HEK293T (cell line): ENCODE results near the gene RNASE11.

Source experiments
- CTCF ChIA-PET: fragments of 350-600 bp; formaldehyde crosslinking; extraction: SDS; loops from one replicate; lab custom pipeline; 2021; ENCODE audit warnings: antibody characterized with exemption, inconsistent platforms; lab: Yijun Ruan, JAX
- POLR2A ChIA-PET: fragments of 350-600 bp; formaldehyde crosslinking; extraction: SDS; loops from one replicate; lab custom pipeline; 2020; ENCODE audit warnings: antibody characterized with exemption, inconsistent platforms; lab: Yijun Ruan, JAX
- DNase-seq: peaks from one replicate; pipeline ENCODE4 v3.0.0; 2012; ENCODE audit warnings: mixed read lengths; ENCODE audit errors: extremely low spot score
- ARNT ChIP-seq: fragments of 450-650 bp; IDR thresholded peaks from 2 replicates; pipeline ENCODE4 v1.6.1; 2017; ENCODE audit warnings: mild to moderate bottlenecking
- BHLHE40 ChIP-seq: fragments of 450-650 bp; IDR thresholded peaks from 2 replicates; pipeline ENCODE4 v1.6.1; 2016; ENCODE audit warnings: mild to moderate bottlenecking, moderate library complexity, borderline replicate concordance
- CTBP1 ChIP-seq: fragments of 450-650 bp; IDR thresholded peaks from 2 replicates; pipeline ENCODE4 v1.6.1; 2016; ENCODE audit warnings: borderline replicate concordance
- ELF4 ChIP-seq: fragments of 450-650 bp; IDR thresholded peaks from 2 replicates; pipeline ENCODE4 v1.6.1; 2017; ENCODE audit warnings: antibody characterized with exemption
- FOXA1 ChIP-seq: fragments of 450-650 bp; IDR thresholded peaks from 2 replicates; pipeline ENCODE4 v1.6.1; 2016; ENCODE audit warnings: mild to moderate bottlenecking
- FOXK2 ChIP-seq: fragments of 450-650 bp; IDR thresholded peaks from 2 replicates; pipeline ENCODE4 v1.6.1; 2016; ENCODE audit warnings: mild to moderate bottlenecking
- FOXM1 ChIP-seq: fragments of 450-650 bp; IDR thresholded peaks from 2 replicates; pipeline ENCODE4 v1.6.1; 2017; ENCODE audit warnings: mild to moderate bottlenecking, borderline replicate concordance
- HDGF ChIP-seq: fragments of 450-650 bp; IDR thresholded peaks from 2 replicates; pipeline ENCODE4 v1.6.1; 2017; ENCODE audit warnings: antibody characterized with exemption, borderline replicate concordance
- L3MBTL2 ChIP-seq: fragments of 450-650 bp; conservative IDR thresholded peaks from 2 replicates; pipeline ENCODE4 v1.6.1; 2016; ENCODE audit warnings: mild to moderate bottlenecking
- LEF1 ChIP-seq: fragments of 450-650 bp; IDR thresholded peaks from 2 replicates; pipeline ENCODE4 v1.6.1; 2017; ENCODE audit warnings: mild to moderate bottlenecking, borderline replicate concordance
- NFRKB ChIP-seq: fragments of 450-650 bp; IDR thresholded peaks from 2 replicates; pipeline ENCODE4 v1.6.1; 2016; ENCODE audit warnings: mild to moderate bottlenecking, moderate library complexity
- SP1 ChIP-seq: fragments of 450-650 bp; IDR thresholded peaks from 2 replicates; pipeline ENCODE4 v1.6.1; 2017
- SUZ12 ChIP-seq: fragments of 450-650 bp; IDR thresholded peaks from 2 replicates; pipeline ENCODE4 v1.6.1; 2016; ENCODE audit warnings: mild to moderate bottlenecking
- TARDBP ChIP-seq: fragments of 450-650 bp; IDR thresholded peaks from 2 replicates; pipeline ENCODE4 v1.6.1; 2016
- ZNF384 ChIP-seq: fragments of 450-650 bp; IDR thresholded peaks from 2 replicates; pipeline ENCODE4 v1.6.1; 2016
- TF ChIP-seq, protein P1 (sequence below): fragments of 450-650 bp; IDR thresholded peaks from 2 replicates; pipeline ENCODE4 v1.6.1; 2016

The RNASE11 gene

DNA sequence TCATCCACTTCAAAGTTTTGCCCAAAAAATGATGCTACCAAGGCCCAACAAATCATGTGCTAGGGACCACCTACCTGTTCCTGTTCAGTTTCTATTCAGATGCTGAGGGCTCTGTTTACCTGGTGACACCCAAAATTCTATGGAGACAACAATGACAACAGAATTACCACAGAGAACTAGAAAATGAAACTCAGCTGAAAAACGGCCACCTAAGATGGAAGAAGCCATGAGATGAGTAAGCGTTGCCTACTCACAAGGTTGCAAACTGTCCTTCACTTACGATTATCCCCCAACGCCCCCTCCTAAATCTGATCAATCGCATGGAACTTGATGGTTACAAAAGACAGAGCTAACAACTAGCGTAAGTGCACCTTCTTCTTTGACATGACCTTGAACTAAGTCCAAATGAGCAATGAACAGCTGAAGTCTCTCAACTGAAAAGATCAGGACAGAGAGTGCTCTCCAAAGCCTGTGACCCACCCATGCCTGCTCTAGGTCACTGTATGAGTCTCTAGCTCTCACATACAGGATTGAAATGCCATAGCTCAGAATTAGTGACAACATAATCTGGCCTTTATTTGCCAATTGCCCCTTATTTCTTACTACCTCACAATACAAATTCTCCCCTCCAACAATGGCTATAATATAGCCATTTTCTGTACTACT lies at the start of gene RNASE11:
Gene RNASE11, minus strand, starts transcription at position 513 of the 666 bp plus-strand sequence.
- ChIA-PET CTCF (interaction anchor here (0.6 to 0.7 kb wide), 2 partner anchors 19 to 421 kb away, joined by 3 to 4 read pairs; no protein-coding TSS in a partner anchor), POLR2A (no interaction called here)
- no peak for DNase-seq
- TF ChIP-seq HDGF (no peak), L3MBTL2 (no peak), LEF1 (no peak), BHLHE40 (no peak), NFRKB (no peak), ARNT (no peak), TARDBP (no peak), CTBP1 (no peak), ZNF384 (no peak), SUZ12 (no peak), FOXM1 (no peak), SP1 (no peak), FOXK2 (no peak), ELF4 (no peak), FOXA1 (no peak)
- TF ChIP-seq, protein P1, sequence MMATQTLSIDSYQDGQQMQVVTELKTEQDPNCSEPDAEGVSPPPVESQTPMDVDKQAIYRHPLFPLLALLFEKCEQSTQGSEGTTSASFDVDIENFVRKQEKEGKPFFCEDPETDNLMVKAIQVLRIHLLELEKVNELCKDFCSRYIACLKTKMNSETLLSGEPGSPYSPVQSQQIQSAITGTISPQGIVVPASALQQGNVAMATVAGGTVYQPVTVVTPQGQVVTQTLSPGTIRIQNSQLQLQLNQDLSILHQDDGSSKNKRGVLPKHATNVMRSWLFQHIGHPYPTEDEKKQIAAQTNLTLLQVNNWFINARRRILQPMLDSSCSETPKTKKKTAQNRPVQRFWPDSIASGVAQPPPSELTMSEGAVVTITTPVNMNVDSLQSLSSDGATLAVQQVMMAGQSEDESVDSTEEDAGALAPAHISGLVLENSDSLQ, result no peak

DNA sequence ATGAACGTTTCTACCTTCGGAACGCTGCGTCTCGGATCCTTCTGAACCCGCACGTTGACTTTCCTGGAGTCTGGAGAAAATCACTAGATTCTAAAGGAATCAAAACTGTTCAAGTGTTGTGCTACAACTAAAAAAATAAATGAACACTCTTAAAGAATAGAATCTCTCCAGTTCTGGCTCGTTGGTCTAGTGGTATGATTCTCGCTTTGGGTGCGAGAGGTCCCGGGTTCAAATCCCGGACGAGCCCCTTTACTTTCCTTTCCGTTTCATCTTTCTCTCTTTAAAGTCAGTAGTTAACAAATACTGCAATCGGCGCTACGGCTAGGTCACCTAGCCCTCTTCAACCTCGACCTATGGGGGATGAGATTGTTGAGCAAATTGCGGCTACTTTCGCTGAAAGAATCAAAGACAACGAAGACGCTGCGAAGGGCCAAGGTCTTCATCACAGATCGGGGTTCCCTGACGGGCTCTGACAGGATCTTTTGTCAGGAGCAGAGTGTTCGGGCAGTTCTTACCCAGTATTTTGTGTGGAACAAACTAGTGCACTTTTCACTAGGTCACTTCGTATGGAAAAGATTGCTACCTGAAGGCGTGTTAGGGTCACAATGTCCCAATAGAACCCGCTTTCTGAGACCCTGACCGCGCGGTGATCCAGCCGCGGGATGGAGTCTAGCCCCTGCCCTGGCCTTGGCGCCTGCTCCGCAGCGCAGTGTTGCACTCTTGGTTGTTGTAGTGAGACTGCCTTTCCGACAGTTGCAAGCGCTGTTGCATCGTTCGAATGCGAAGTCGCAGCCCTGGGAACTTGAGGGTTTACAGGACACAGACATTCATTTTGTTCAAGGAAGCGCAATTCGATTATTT lies 45.3 kb upstream of the RNASE11 start:
- DNase-seq, result peak; percentile 65
- TF ChIP-seq TARDBP (no peak), BHLHE40 (no peak), NFRKB (no peak), ELF4 (no peak), CTBP1 (no peak), LEF1 (no peak), SP1 (no peak)
- TF ChIP-seq, protein P1, result no peak
- ChIA-PET POLR2A (interaction anchor here (0.9 to 3.8 kb wide), 10 partner anchors 10 to 290 kb away, joined by 3 to 80 read pairs (median 6); partner anchors contain the start of genes PARP2 and RNASE4), CTCF (interaction anchor here (0.7 to 2.3 kb wide), 5 partner anchors 20 to 339 kb away, joined by 3 to 15 read pairs (median 3); no protein-coding TSS in a partner anchor)

DNA sequence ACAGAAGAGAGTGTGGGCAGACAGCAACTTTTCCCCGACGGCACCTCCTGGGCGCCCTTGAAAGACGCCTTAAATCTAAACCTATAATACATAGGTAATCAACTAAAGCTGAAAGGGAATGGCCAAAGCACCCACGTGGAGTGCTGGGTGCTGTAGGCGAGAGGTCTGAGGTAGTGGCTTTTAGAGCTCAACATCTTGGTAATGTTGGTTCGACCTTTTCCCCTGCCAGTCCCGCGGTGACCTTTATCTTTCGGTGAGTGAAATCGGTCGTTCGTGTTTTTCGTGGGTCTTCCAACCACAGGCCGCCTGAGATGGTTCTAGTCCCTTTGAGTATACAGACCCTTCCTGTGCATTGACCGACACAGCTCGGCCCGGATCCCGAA lies 44.6 kb upstream of the RNASE11 start:
- DNase-seq, result peak; percentile 21
- ChIA-PET CTCF (interaction anchor here (0.7 to 2.3 kb wide), 6 partner anchors 19 to 339 kb away, joined by 3 to 15 read pairs (median 3); no protein-coding TSS in a partner anchor), POLR2A (interaction anchor here (0.9 to 3.8 kb wide), 10 partner anchors 10 to 289 kb away, joined by 3 to 80 read pairs (median 6); partner anchors contain the start of genes PARP2 and RNASE4)
- TF ChIP-seq LEF1 (no peak), ZNF384 (no peak), FOXM1 (no peak), NFRKB (no peak), TARDBP (no peak), FOXK2 (no peak), L3MBTL2 (no peak), BHLHE40 (no peak), FOXA1 (no peak), CTBP1 (no peak), ELF4 (no peak), SUZ12 (no peak), HDGF (no peak), SP1 (no peak), ARNT (no peak)
- TF ChIP-seq, protein P1, result no peak

DNA sequence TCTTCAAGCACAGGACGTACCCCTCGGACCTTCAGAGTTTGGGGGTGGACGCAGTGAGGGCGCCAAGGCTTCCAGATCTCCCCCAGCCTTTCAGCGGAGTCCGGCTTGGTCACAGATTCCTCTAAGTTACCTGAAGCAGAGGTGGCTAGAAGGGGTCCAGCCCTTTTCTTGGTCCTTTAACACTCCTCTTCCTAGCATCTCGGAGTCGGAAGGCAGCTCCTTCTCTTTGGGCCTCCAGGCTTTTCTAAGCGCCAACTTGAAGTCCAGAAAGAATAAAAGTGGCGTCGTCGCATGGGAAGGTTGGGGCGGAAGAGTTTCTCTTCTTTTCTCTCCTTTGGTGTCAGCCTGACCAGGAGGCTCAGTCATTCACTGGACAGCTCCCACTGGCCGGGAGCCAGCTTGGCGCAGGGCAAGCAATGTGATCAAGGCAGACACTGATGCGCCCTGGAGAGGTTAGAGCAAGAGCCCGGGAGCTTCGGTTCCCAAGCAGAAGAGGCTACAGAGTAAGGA lies 44.1 kb upstream of the RNASE11 start:
- DNase-seq, result peak; percentile 39
- ChIA-PET CTCF (interaction anchor here (0.7 to 2.3 kb wide), 6 partner anchors 19 to 340 kb away, joined by 3 to 15 read pairs (median 3); no protein-coding TSS in a partner anchor), POLR2A (interaction anchor here (1.1 to 3.8 kb wide), 11 partner anchors 11 to 289 kb away, joined by 4 to 80 read pairs (median 5); partner anchors contain the start of genes PARP2 and RNASE4)
- no peak for TF ChIP-seq FOXK2
- TF ChIP-seq NFRKB, result no peak
- TF ChIP-seq FOXA1, result no peak
- no peak for TF ChIP-seq LEF1
- TF ChIP-seq L3MBTL2, result no peak
- no peak for TF ChIP-seq CTBP1
- TF ChIP-seq BHLHE40, result no peak
- no peak for TF ChIP-seq TARDBP
- TF ChIP-seq SP1, result no peak
- TF ChIP-seq SUZ12, result no peak
- no peak for TF ChIP-seq ARNT
- TF ChIP-seq, protein P1, result no peak
- TF ChIP-seq ZNF384, result no peak
- no peak for TF ChIP-seq ELF4
- no peak for TF ChIP-seq FOXM1
- no peak for TF ChIP-seq HDGF
